HG02610 (cell line): ENCODE data around the gene TFAP2E.

ENCODE experiments used
- ATAC-seq: cut with Tn5 transposase; IDR thresholded peaks from one replicate; pipeline ENCODE4 v1.9.1; 2021; ENCODE audit warnings: mild to moderate bottlenecking, moderate library complexity; ENCODE audit not compliant: unreplicated experiment

Gene TFAP2E

GRCh38 chr1:35640380-35641232 lies 67.5 kb downstream of the TFAP2E start:
- ATAC-seq = peak; percentile 12

- ATAC-seq = peak; percentile 69
These were observed 68.2 kb downstream of the TFAP2E start, which contains the start of gene PSMB2 for GRCh38 chr1:35641233-35641866. PSMB2 (minus strand) TSS chr1:35641526; CDS start chr1:35641432, 94 bp downstream.

GRCh38 chr1:35642471-35642955 lies 69.4 kb downstream of the TFAP2E start:
- ATAC-seq = no peak

GRCh38 chr1:35644204-35644603 lies 71.1 kb downstream of the TFAP2E start:
- no peak for ATAC-seq
